ENCODE measurements around the gene SURF4.

SURF4 gene

GRCh38 chr9:133382507-133383141 lies 6.8 kb upstream of the SURF4 start:
- H3K27me3 ChIP-seq (ENCODE audit: insufficient read depth, low read length) = no peaks in the 10 kb centered on the region
- H4K91ac ChIP-seq (ENCODE audit: low read depth, low read length) = no peak overlapping the region
- no peak overlapping the region for H3K4ac ChIP-seq (ENCODE audit: low read depth, low read length)
- H2BK5ac ChIP-seq (ENCODE audit: low read depth, low read length, poor library complexity) = no peak overlapping the region
- H3K9me3 ChIP-seq (ENCODE audit: insufficient read depth, low read depth, low read length) = peaks cover 13% of the 10 kb centered on the region
- no CpG with 5 or more reads among the region's 4 CpGs for WGBS (ENCODE audit: extremely low coverage, insufficient coverage, insufficient read length)
- no peak overlapping the region for H3K27ac ChIP-seq (ENCODE audit: low read depth, low read length)
- no peaks in the 10 kb centered on the region for H3K79me2 ChIP-seq (ENCODE audit: control insufficient read depth, insufficient read depth, low read length, poor library complexity)
- H3K14ac ChIP-seq (ENCODE audit: low read length) = no peak overlapping the region
- H2BK12ac ChIP-seq (ENCODE audit: low read length) = no peak overlapping the region
- no peak overlapping the region for H3K23ac ChIP-seq (ENCODE audit: low read length)
- H3K18ac ChIP-seq (ENCODE audit: low read length) = no peak overlapping the region
- H4K12ac ChIP-seq (ENCODE audit: low read depth, low read length) = no peak overlapping the region
- no peak overlapping the region for H2BK120ac ChIP-seq (ENCODE audit: insufficient read depth, low read length, poor library complexity)
- H2AK5ac ChIP-seq (ENCODE audit: low read length) = no peak overlapping the region
- H3K36me3 ChIP-seq (ENCODE audit: control insufficient read depth in 1 of 2, insufficient read depth in 2 of 2, low read length in 2 of 2) = no peaks in the 10 kb centered on the region
- H3K9ac ChIP-seq (ENCODE audit: low read length) = no peak overlapping the region
- H4K8ac ChIP-seq (ENCODE audit: low read depth, low read length) = no peak overlapping the region
- no peak for DNase-seq
- no peak overlapping the region for H2AFZ ChIP-seq (ENCODE audit: insufficient read depth, low read length, poor library complexity)
- H3K4me2 ChIP-seq (ENCODE audit: low read length) = no peak overlapping the region
- no peaks in the 10 kb centered on the region for H3K79me1 ChIP-seq (ENCODE audit: low read length)
- H3K4me3 ChIP-seq (ENCODE audit: low read depth, low read length) = peak overlapping the region; percentile 27
- H3K4me1 ChIP-seq (ENCODE audit: control insufficient read depth in 1 of 2, insufficient read depth in 2 of 2, low read length in 2 of 2) = no peaks in the 10 kb centered on the region

- Histone ChIP-seq H2AK5ac (ENCODE audit: low read length) (no peak overlapping the region), H4K91ac (ENCODE audit: low read depth, low read length) (no peak overlapping the region)
- WGBS (ENCODE audit: extremely low coverage, insufficient coverage, insufficient read length) = no CpG with 5 or more reads among the region's 4 CpGs
Measured at GRCh38 chr9:133380734-133381133, 4.9 kb upstream of the SURF4 start.

GRCh38 chr9:133379153-133380086 lies 3.6 kb upstream of the SURF4 start:
- Histone ChIP-seq H4K12ac (ENCODE audit: low read depth, low read length) (no peak overlapping the region), H3K4me1 (ENCODE audit: control insufficient read depth in 1 of 2, insufficient read depth in 2 of 2, low read length in 2 of 2) (peaks cover 2 to 5% of the 10 kb centered on the region in 2 experiments)

More at GRCh38 chr9:133380734-133381133, 4.9 kb upstream of the SURF4 start:
- H2BK120ac ChIP-seq (ENCODE audit: insufficient read depth, low read length, poor library complexity) = no peak overlapping the region
- H3K14ac ChIP-seq (ENCODE audit: low read length) = no peak overlapping the region
- H2BK5ac ChIP-seq (ENCODE audit: low read depth, low read length, poor library complexity) = no peak overlapping the region
- no peak overlapping the region for H3K4me3 ChIP-seq (ENCODE audit: low read depth, low read length)
- peaks cover 13% of the 10 kb centered on the region for H3K9me3 ChIP-seq (ENCODE audit: insufficient read depth, low read depth, low read length)
- H4K12ac ChIP-seq (ENCODE audit: low read depth, low read length) = no peak overlapping the region
- H3K18ac ChIP-seq (ENCODE audit: low read length) = no peak overlapping the region
- no peak overlapping the region for H2AFZ ChIP-seq (ENCODE audit: insufficient read depth, low read length, poor library complexity)
- no peak overlapping the region for H3K27ac ChIP-seq (ENCODE audit: low read depth, low read length)
- no peaks in the 10 kb centered on the region for H3K36me3 ChIP-seq (ENCODE audit: control insufficient read depth in 1 of 2, insufficient read depth in 2 of 2, low read length in 2 of 2)
- H3K23ac ChIP-seq (ENCODE audit: low read length) = no peak overlapping the region
- H3K9ac ChIP-seq (ENCODE audit: low read length) = no peak overlapping the region
- no peak overlapping the region for H2BK12ac ChIP-seq (ENCODE audit: low read length)
- H3K27me3 ChIP-seq (ENCODE audit: insufficient read depth, low read length) = no peaks in the 10 kb centered on the region
- no peak overlapping the region for H3K4me2 ChIP-seq (ENCODE audit: low read length)
- H3K79me1 ChIP-seq (ENCODE audit: low read length) = peaks cover 6% of the 10 kb centered on the region
- DNase-seq = no peak
- no peak overlapping the region for H3K4ac ChIP-seq (ENCODE audit: low read depth, low read length)
- H3K79me2 ChIP-seq (ENCODE audit: control insufficient read depth, insufficient read depth, low read length, poor library complexity) = peaks cover 4% of the 10 kb centered on the region
- peaks cover 2 to 5% of the 10 kb centered on the region in 2 experiments for H3K4me1 ChIP-seq (ENCODE audit: control insufficient read depth in 1 of 2, insufficient read depth in 2 of 2, low read length in 2 of 2)
- no peak overlapping the region for H4K8ac ChIP-seq (ENCODE audit: low read depth, low read length)

GRCh38 chr9:133378408-133378962 lies 2.6 kb upstream of the SURF4 start:
- H3K4me1 ChIP-seq (ENCODE audit: control insufficient read depth in 1 of 2, insufficient read depth in 2 of 2, low read length in 2 of 2) = peaks cover 2 to 5% of the 10 kb centered on the region in 2 experiments
- no peaks in the 10 kb centered on the region for H3K27me3 ChIP-seq (ENCODE audit: insufficient read depth, low read length)
- peaks cover 14% of the 10 kb centered on the region for H3K79me2 ChIP-seq (ENCODE audit: control insufficient read depth, insufficient read depth, low read length, poor library complexity)
- no peak overlapping the region for H3K4me2 ChIP-seq (ENCODE audit: low read length)
- no peak overlapping the region for H4K12ac ChIP-seq (ENCODE audit: low read depth, low read length)
- no peak overlapping the region for H2AK5ac ChIP-seq (ENCODE audit: low read length)
- H3K27ac ChIP-seq (ENCODE audit: low read depth, low read length) = no peak overlapping the region
- peaks cover under 1 to 1% of the 10 kb centered on the region in 2 experiments for H3K36me3 ChIP-seq (ENCODE audit: control insufficient read depth in 1 of 2, insufficient read depth in 2 of 2, low read length in 2 of 2)
- H2AFZ ChIP-seq (ENCODE audit: insufficient read depth, low read length, poor library complexity) = no peak overlapping the region
- no peak for DNase-seq
- no peak overlapping the region for H4K91ac ChIP-seq (ENCODE audit: low read depth, low read length)
- H3K4ac ChIP-seq (ENCODE audit: low read depth, low read length) = no peak overlapping the region
- H3K4me3 ChIP-seq (ENCODE audit: low read depth, low read length) = no peak overlapping the region
- no peak overlapping the region for H2BK5ac ChIP-seq (ENCODE audit: low read depth, low read length, poor library complexity)
- H3K9ac ChIP-seq (ENCODE audit: low read length) = no peak overlapping the region
- H2BK120ac ChIP-seq (ENCODE audit: insufficient read depth, low read length, poor library complexity) = no peak overlapping the region
- no peak overlapping the region for H3K18ac ChIP-seq (ENCODE audit: low read length)
- H3K9me3 ChIP-seq (ENCODE audit: insufficient read depth, low read depth, low read length) = peaks cover 9% of the 10 kb centered on the region
- H2BK12ac ChIP-seq (ENCODE audit: low read length) = no peak overlapping the region
- H4K8ac ChIP-seq (ENCODE audit: low read depth, low read length) = no peak overlapping the region
- H3K79me1 ChIP-seq (ENCODE audit: low read length) = peaks cover 17% of the 10 kb centered on the region
- no peak overlapping the region for H3K14ac ChIP-seq (ENCODE audit: low read length)
- no peak overlapping the region for H3K23ac ChIP-seq (ENCODE audit: low read length)
- WGBS (ENCODE audit: extremely low coverage, insufficient coverage, insufficient read length) = no CpG with 5 or more reads among the region's 1 CpG

More at GRCh38 chr9:133379153-133380086, 3.6 kb upstream of the SURF4 start:
- Histone ChIP-seq H4K8ac (ENCODE audit: low read depth, low read length) (no peak overlapping the region), H2BK12ac (ENCODE audit: low read length) (no peak overlapping the region), H3K14ac (ENCODE audit: low read length) (no peak overlapping the region), H3K9me3 (ENCODE audit: insufficient read depth, low read depth, low read length) (peaks cover 13% of the 10 kb centered on the region), H2AFZ (ENCODE audit: insufficient read depth, low read length, poor library complexity) (no peak overlapping the region), H2BK120ac (ENCODE audit: insufficient read depth, low read length, poor library complexity) (no peak overlapping the region), H3K27me3 (ENCODE audit: insufficient read depth, low read length) (no peaks in the 10 kb centered on the region), H3K4me2 (ENCODE audit: low read length) (no peak overlapping the region), H3K23ac (ENCODE audit: low read length) (no peak overlapping the region), H3K9ac (ENCODE audit: low read length) (no peak overlapping the region), H3K4me3 (ENCODE audit: low read depth, low read length) (no peak overlapping the region), H3K79me2 (ENCODE audit: control insufficient read depth, insufficient read depth, low read length, poor library complexity) (peaks cover 14% of the 10 kb centered on the region), H3K79me1 (ENCODE audit: low read length) (peaks cover 17% of the 10 kb centered on the region), H2BK5ac (ENCODE audit: low read depth, low read length, poor library complexity) (no peak overlapping the region), H3K18ac (ENCODE audit: low read length) (no peak overlapping the region), H2AK5ac (ENCODE audit: low read length) (no peak overlapping the region), H3K4ac (ENCODE audit: low read depth, low read length) (no peak overlapping the region), H4K91ac (ENCODE audit: low read depth, low read length) (no peak overlapping the region), H3K27ac (ENCODE audit: low read depth, low read length) (no peak overlapping the region), H3K36me3 (ENCODE audit: control insufficient read depth in 1 of 2, insufficient read depth in 2 of 2, low read length in 2 of 2) (no peaks in the 10 kb centered on the region)
- no CpG with 5 or more reads among the region's 14 CpGs for WGBS (ENCODE audit: extremely low coverage, insufficient coverage, insufficient read length)
- DNase-seq = no peak

All from trophoblast cell (in vitro differentiated cells and primary cell).